ENCODE results near the gene TPGS2.
"Not testable (repeated sequence)": the region's sequence is repeated elsewhere in the genome, so short reads cannot be mapped to it uniquely, and the experiment has no call there.

The TPGS2 gene

GRCh38 chr18:36772241-36772723 lies 56.5 kb downstream of the TPGS2 start:
- DNase-seq (ENCODE audit: low spot score) = no peak

DNA sequence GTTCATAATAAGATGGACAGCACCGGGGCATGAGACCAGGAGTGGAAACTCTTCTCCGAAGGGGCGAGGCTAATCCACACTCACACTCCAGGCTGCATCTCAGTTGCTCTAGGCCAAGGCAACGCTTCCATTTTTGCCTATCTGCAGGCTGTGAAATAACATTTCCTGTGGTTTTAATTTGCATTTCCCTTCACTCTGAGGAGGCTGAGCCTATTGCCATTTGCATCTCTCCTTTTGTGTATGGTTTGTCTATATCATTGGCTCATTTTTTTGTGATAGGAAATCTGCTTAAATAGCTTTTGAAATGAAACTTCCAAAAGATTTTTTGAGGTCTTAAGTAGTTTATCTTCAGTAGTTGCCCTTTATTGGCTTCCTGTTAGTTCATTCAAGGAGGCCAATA lies 57.6 kb downstream of the TPGS2 start:
- DNase-seq (ENCODE audit: low spot score) = no peak

- no peak for DNase-seq (ENCODE audit: low spot score)
These were observed 58.4 kb downstream of the TPGS2 start for GRCh38 chr18:36770315-36770946.

- DNase-seq (ENCODE audit: low spot score) = no peak
These were observed 59.0 kb downstream of the TPGS2 start for GRCh38 chr18:36769611-36770314.

- no peak for DNase-seq (ENCODE audit: low spot score)
These were observed 59.6 kb downstream of the TPGS2 start for GRCh38 chr18:36769172-36769571.

DNA sequence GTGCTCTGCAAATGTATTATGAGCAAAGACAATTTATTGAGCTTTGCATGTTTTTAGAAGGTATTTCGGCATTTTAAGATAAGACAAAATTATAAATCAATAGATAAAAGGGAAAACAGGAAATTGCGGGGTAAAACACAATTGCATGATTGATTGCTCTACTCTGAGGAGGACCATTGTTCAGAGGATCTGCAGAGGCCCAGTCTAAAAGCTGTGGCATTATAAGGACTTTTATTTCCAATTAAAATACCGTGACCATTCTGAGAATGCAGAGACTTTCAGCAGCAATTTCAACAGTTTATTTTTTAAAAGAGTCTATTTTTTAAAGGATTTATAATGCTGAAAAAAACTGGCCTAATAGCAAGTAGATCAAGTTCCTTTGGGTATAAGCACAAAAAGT lies 62.0 kb downstream of the TPGS2 start:
- no peak for DNase-seq (ENCODE audit: low spot score)

DNA sequence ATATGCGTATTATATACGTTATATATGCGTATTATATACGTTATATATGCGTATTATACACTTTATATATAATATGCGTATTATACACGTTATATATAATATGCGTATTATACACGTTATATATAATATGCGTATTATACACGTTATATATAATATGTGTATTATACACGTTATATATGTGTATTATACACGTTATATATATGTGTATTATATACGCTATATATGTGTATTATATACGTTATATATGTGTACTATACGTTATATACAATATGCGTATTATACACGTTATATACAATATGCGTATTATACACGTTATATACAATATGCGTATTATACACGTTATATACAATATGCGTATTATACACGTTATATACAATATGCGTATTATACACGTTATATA lies 65.8 kb downstream of the TPGS2 start:
- DNase-seq (ENCODE audit: low spot score) = not testable (repeated sequence)

DNA sequence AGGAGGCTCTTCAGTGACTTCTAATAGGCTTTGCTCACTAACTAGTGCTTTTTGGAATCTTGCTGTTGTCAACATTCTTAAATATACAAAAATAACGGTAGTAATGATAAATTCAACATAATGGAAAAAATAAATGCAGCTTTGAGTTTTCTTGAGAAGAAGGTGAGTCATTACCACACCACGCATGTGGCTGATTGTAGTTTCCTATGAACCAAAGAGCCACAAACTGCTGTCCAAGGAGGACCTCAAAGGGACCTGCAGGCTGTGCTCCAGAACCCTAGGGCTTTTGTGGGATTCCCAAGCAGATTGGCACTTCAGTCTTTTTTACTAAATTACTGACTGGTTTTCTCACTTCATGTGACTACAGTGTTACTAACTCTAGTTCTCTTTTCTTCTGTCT lies 66.7 kb downstream of the TPGS2 start:
- DNase-seq (ENCODE audit: low spot score) = no peak

GRCh38 chr18:36761186-36761698 lies 67.6 kb downstream of the TPGS2 start:
- no peak for DNase-seq (ENCODE audit: low spot score)

GRCh38 chr18:36760598-36760997 lies 68.2 kb downstream of the TPGS2 start:
- DNase-seq (ENCODE audit: low spot score) = no peak

GRCh38 chr18:36759167-36759776 lies 69.5 kb downstream of the TPGS2 start:
- DNase-seq (ENCODE audit: low spot score) = no peak

DNA sequence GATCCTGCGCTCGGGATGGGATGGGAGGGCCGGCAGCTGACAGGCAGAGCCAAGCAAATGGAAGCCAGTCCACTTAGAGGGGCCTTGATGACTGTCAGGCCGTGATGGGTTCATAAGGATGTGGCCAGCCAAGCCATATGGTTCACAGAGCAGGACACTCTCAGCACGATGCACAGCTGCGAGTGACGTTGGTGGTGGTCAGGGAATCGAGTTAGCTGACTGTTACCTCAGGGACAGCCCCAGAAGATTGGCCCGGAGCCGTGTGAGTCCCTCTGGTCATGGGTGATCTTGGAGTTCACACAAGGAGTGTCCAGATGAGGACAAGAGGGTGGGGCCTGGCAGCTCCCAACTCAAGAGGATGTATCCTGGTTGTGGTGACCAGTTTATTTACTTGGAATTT lies 70.2 kb downstream of the TPGS2 start:
- DNase-seq (ENCODE audit: low spot score) = no peak

DNA sequence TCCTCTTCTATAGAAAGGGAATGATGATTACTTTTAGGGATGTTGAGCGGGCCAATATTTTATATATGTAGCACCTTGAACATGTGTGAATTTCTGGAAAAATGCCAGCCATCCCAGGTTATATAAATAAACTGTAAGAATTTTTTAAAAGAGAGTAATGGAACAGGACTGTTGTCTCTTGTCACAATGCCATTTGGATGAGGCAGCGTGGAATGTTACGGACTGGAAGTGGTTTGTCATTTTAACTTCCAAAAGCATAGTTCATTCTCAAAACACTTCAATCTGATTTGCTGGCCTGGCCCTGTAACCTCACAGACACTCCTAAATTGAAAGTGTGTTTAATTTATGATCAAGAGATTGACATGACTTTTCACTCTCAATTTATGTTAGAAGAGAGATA lies 70.8 kb downstream of the TPGS2 start:
- DNase-seq (ENCODE audit: low spot score) = no peak

- peak; percentile 73 for DNase-seq (ENCODE audit: low spot score)
These were observed 71.7 kb downstream of the TPGS2 start for GRCh38 chr18:36757081-36757480.

DNA sequence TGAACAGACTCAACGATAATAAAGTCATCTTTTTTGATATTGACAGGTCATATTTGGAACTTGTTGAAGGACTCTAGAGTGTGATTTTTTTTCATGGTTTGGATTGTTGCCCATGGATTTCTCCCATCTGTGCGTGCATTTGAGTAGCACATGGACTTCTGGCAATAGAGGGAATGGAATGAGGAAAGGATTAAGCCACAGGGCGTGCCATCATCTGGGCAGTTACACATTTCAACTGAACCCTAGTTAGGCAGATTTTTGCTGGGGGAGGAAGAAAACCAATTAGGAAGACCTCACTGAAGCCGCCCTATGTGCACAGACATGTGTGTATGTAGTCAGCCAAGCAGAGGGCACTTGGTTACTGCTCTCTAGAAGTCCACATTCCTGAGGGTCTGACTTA lies 72.6 kb downstream of the TPGS2 start:
- DNase-seq (ENCODE audit: low spot score) = no peak

- peak; percentile 30 for DNase-seq (ENCODE audit: low spot score)
These were observed 75.6 kb downstream of the TPGS2 start for GRCh38 chr18:36752929-36753865.

GRCh38 chr18:36745219-36745975 lies 83.4 kb downstream of the TPGS2 start:
- DNase-seq (ENCODE audit: low spot score) = no peak

DNA sequence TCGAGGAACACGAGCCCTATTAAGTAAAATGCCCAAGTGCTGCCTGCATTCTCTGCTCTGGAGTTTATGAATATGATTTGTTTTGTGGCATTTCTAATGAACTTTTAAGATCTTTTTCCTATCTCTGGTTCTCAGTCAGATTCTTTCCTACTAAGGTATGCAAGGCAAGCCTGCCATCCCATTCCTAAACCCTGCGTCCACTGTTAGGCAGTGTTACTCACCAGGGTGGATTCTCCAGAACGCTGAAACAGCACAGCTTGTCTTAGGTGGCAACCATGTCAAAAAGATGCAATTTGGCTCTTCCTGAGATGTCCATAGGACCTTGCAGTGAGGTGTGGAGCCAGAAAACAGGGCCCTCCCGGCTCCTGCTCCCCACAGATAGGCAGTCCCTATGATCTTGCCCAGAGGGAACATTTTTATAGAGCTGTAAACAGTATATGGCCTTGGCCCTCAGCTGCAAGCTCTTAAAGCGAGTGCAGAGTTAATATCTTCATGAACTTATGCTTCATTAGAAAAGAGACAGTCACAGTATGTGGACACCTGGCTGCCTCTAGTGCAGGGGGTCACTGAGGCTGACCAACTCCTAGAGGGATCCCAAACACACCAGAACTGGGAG lies 84.4 kb downstream of the TPGS2 start:
- DNase-seq (ENCODE audit: low spot score) = no peak
